Measurements from ENCODE around the gene TENT5A. TPM values are rescaled to one million over a fixed set of nuclear protein-coding genes. Genes with fewer than 3 reads are reported as not detected.

The TENT5A gene
- total RNA-seq, 1 donor from 2014 or later: 6.9 TPM

- DNase-seq (ENCODE audit: low read depth, low spot score): no peak
Measured at GRCh38 chr6:81771097-81771496, 18.6 kb upstream of the TENT5A start.

DNA sequence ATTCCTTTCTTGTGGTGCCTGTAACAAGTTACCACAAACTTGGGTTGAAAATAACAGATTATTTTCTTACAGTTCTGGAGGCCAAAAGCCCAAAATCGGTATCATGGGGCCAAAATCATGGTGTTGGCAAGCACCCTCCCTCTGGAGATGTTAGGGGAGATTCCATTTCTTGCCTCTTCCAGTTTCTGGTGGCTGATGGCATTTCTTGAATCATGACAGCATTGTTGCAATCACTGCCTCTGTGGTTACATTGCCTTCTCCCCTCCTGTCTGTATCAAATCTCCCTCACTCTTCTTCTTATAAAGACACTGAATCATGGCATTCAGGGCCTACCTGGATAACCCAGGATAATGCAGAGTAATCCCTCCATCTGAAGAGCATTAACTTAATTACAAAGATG is 17.9 kb upstream of the TENT5A start:
- no peak for DNase-seq (ENCODE audit: low read depth, low spot score)

DNA sequence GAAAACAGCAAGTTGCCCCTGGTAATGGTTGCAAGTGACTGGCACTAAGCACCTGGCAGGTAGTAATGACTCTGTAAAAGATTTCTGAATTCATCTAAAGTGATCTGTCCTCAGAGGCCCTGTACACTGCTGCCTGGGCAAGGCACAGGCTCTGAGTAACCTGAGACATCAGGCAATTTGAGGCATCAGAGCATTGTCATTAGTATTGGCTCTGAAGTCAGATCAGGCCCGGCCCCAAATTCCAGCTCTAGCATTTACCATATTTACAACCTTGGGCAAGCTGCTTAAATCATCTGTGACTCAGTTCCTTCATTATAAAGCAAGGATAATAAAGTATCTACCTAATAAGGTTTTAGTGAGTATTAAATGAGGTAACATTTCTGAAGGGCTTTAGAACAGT is 17.3 kb upstream of the TENT5A start:
- no peak for DNase-seq (ENCODE audit: low read depth, low spot score)

DNA sequence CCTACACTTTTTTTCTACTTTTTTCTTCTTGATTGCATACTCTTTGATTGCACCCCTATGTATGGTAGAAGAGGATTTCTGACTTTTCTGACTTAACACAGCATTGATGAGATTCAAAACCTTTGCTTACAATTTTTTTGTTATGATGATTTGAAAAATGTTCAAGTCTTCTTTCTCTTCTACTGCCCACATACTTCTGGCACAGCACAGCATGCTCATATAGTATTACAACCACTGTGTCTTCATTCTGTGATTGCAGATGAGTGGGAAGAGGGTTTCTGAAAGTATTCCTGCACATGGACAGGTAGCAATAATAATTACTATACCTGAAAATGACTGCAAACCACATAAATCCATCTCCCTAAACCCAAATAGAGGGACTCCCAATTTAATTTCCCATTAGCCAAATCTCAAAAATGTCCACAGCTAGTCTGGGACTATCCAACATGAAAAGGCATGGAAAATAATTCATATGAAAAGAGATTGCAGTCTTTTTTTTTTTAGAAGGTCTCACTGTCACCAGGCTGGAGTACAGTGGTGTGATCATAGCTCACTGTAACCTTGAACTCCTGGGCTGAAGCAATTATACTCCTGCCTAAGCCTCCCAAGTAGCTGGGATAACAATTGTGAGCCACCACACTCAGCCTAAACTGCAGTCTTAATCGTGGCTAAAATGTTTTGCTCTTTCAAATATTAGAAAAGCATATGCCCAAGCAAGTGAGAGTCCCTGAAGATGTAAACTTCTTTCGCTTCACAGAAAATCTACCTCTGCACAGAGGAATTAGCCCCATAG is 15.9 kb upstream of the TENT5A start:
- no peak for DNase-seq (ENCODE audit: low read depth, low spot score)

DNA sequence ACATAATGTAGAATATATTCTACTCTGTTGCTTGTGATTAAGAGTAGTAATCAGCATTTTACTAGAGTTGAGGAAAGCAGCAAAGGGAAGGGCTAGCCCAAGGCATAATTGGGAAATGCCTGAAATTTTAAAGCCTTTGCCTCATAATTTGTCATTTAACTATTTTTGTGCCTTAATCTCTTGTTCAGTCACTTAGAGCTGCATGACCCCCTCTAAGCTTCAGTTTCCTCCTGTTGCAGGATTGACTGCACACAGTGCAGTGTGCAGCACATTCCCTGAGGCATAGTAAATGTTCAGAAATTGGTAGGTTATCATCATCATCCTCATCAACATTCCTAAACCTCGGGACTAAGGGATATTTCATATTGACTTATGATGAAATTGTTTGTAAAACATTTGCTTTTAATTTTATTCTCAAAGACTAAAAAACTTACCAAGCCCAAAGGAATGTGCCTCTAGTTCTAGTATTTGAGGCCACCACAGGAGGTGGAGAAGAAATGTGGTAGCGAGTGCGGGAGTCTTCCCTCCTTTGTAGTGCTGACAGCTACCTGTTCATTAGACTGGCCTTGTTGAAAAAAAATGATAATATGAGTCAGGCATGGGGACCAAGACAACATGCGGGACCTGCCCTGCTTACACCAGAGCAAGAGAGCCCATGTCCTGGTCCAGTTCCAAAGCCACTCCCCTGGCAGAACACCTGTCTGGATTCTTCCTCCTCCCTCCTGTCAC is 14.8 kb upstream of the TENT5A start:
- no peak for DNase-seq (ENCODE audit: low read depth, low spot score)

DNA sequence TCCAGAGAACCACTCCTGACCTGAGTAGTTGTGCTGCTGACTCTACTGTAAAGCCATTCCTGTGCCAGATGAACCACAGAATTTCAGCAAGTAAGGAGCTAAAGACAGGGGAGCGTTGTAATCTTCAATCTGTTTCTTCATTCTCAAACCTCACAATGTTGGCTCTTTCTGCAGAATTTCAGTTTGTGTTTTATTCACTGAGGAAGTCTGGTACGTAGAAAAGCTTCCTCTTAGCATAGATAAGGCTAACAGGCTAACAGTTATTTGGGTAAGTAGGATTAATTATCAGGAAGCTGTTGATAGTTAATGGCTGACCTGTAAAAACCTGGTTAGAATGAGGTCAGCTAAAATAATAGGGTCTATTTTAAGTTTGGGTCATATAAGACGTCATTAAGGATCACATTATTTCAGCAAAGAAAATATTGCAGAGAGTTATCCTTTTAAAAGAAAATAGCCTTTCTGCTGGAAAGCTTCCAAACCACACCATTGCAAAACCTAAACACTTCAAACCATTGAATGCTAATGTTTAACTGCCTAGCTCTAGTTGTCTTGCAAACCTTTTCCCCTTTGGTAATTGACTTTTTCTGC is 14.1 kb upstream of the TENT5A start:
- peak; percentile 65 for DNase-seq (ENCODE audit: low read depth, low spot score)

DNA sequence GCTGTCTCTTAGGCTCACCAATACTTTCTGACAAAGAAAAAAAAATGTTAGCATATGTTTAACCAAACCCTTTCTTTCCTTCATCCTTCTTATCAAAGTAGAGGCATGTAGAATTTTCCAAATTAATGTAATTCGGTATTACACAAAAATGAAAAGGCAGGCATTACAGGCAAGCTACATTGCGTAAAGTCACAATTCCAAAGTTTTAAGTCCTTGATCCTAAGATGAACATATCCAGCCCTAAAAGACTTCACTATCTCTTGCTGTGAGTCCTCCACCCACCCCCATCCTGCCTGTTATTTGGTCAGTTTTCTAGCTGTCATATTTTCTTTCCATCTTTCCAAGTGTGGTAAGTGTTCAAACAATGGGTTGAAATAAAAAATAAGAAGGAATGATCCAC is 12.1 kb upstream of the TENT5A start:
- DNase-seq (ENCODE audit: low read depth, low spot score): no peak

GRCh38 chr6:81763968-81764367 is 11.5 kb upstream of the TENT5A start:
- no peak for DNase-seq (ENCODE audit: low read depth, low spot score)

- no peak for DNase-seq (ENCODE audit: low read depth, low spot score)
Measured at GRCh38 chr6:81763051-81763450, 10.6 kb upstream of the TENT5A start.

- DNase-seq (ENCODE audit: low read depth, low spot score): no peak
Measured at GRCh38 chr6:81762606-81763005, 10.1 kb upstream of the TENT5A start.

- no peak for DNase-seq (ENCODE audit: low read depth, low spot score)
Measured at GRCh38 chr6:81762132-81762531, 9.7 kb upstream of the TENT5A start.

- no peak for DNase-seq (ENCODE audit: low read depth, low spot score)
Measured at GRCh38 chr6:81761197-81761596, 8.7 kb upstream of the TENT5A start.

DNA sequence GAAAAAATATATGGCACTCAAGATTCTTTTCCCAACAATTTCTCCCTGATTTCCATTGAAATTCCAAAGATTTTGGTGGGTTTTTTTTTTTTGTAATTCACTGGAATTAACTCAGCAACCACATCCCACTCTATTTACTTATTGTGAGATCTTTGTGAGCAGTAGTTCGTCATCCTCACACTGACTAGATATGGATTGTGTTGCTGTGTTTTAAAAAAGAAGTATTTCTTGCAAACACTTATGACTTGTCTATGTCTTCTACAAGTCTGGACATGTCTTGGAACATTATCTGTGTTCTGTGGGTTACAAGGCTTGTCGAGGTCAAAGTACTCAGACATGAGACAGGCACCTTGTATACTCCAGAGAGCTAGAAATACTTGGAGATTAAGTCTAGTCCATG is 7.3 kb upstream of the TENT5A start:
- DNase-seq (ENCODE audit: low read depth, low spot score): no peak

DNA sequence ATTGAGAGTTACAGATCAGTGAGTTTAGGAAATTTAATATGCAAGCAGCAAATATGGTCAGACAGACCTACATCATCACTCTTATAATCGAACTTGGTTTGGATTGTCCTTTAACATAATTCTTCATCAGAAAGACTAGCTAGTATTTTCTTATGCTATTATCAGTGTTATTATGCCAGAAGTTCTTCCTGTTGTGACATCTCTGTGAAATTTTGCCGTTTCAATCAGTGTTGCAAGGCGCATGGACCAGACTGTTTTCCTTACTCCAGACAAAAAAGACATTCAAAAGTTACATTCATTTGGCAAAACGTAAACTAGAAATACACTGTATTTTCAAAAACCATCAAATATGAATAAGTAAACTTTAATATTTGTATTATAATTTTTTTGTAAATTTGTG is 5.7 kb upstream of the TENT5A start:
- DNase-seq (ENCODE audit: low read depth, low spot score): no peak

- DNase-seq (ENCODE audit: low read depth, low spot score): no peak
Measured at GRCh38 chr6:81756690-81757089, 4.2 kb upstream of the TENT5A start.

GRCh38 chr6:81755551-81755950 is 3.1 kb upstream of the TENT5A start:
- DNase-seq (ENCODE audit: low read depth, low spot score): no peak

DNA sequence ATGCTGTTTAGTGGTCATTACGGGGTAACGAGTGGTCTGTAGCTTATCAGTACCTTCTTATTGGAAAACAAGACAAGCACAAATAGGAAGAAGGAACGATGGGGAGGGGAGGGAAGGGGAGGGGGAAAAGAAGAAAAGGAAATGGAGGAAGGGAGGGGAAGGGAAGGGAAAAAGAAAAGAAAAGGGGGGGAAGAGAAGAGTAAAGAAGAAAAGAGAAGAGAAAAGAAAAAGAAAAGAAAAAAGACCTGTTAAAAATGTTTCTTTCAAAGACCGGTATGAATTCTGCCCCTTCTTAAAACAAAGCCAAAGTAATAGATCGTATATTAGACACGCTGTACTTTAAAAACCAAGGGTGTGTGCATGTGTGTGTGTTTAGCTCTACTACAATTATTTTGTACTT is 2.4 kb upstream of the TENT5A start:
- no peak for DNase-seq (ENCODE audit: low read depth, low spot score)

- no peak for DNase-seq (ENCODE audit: low read depth, low spot score)
Measured at GRCh38 chr6:81753711-81754577, 1.5 kb upstream of the TENT5A start.

DNA sequence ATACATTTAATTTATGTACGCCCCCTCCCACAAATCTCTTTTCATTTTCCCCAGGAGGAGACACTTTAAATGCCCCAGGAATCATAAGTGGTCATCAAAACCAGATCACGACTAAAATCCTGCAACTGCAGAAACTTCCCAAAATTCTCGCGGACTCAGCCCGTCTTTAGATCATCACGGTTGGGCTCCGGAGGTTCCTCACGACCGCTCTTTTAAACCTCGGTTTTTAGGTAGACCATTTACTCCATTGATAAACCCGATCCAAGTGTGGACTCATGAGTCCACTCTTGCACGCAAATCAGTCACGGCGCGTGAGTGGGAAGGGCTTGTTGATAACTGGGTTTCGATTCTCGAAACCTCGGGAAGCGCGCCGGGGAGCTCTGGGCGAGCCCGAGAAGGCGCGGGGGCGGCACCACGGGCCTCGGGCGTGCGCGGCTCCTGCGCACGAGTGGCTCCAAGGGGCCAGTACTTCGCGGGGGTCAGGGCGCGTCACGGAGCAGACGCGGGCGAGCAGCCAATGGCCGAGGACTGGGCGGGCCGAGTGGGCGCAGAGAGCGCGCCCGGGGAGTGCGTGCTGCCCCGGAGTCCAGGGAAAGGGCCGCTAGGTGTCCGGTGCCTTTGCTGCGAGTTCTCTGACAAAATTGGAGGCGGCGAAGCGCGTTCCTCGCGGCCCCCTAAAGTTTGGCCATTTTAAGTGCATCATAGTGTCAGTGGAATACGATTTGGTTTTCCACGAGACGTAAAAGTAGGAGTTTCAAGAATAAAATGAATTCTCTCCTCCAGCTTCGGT is 635 bp upstream of the TENT5A start:
- peak; percentile 54 for DNase-seq (ENCODE audit: low read depth, low spot score)

DNA sequence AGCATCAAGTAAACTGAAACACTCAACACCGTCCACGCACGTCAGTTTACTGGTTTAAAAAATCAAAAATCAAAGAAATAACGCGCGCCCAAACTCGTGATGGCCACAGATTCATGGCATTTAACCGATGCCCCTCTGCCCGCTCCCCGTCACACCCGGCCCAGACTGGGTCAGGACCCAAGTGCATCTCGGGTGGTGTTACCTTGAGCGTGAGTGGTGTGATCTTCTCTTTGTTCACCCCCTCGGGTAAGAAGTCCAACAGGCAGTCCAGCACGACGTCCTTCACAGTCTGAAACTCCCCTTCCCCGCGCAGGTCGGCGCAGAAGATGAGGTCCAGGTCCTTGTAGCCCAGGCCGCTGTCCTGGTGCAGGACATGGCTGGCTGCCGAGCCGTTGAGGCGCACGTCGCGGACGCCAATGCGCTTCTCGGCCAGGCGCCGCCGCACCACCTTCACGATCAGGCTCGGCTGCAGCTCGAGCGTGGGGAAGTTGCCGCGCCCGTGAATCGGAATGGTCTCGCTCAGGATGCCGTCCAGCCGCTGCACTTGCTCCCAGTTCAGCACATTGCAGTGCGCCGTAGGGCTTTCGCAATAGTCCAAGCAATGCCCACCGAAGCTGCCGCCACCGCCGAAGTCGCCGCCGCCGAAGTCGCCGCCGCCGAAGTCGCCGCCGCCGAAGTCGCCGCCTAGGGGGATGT is 945 bp downstream of the TENT5A start:
- DNase-seq (ENCODE audit: low read depth, low spot score): no peak
